ENCODE results near the gene ZNF618.

- TF ChIP-seq CTCF (IDR thresholded peaks at IDR 0.05) (no peak), POLR2AphosphoS5 (IDR thresholded peaks at IDR 0.05) (no peak)
Observed at GRCh38 chr9:114070188-114071103, 194.3 kb downstream of the ZNF618 start.

All from stomach (tissue), 4 donors.